GM23248 (cell line): ENCODE results near the gene MOXD1.

Experiments used
- EZH2 ChIP-seq: fragments of 200-600 bp; sonication (generic); IDR thresholded peaks from 2 replicates; pipeline ENCODE4 v1.6.1; 2018; ENCODE audit warnings: antibody characterized with exemption, mild to moderate bottlenecking; ENCODE audit not compliant: insufficient read depth, poor library complexity, severe bottlenecking
- EZH2phosphoT487 ChIP-seq: fragments of 200-600 bp; sonication (generic); IDR thresholded peaks from 2 replicates; pipeline ENCODE4 v1.6.1; 2018; ENCODE audit warnings: antibody characterized with exemption, moderate library complexity, mild to moderate bottlenecking, low read depth; ENCODE audit not compliant: insufficient read depth

- no peak for TF ChIP-seq EZH2phosphoT487
- no peak for TF ChIP-seq EZH2
Observed at GRCh38 chr6:132362442-132363185, 38.7 kb downstream of the MOXD1 start.
